GM18951 (cell line): ENCODE data around the gene GAK.

ENCODE experiments used
- POLR2A ChIP-seq: IDR thresholded peaks from 4 replicates; pipeline ENCODE4 v1.6.1; 2011; ENCODE audit warnings: mild to moderate bottlenecking; ENCODE audit not compliant: insufficient read length, insufficient read depth; ENCODE audit errors: extremely low read depth
- in situ Hi-C: fragments of 300-500 bp; cut with MboI; formaldehyde crosslinking; loops from one replicate; pipeline ENCODE4 v1.12.0; 2022; ENCODE audit warnings: low sequenced_read_pairs, mixed read lengths, inconsistent platforms; ENCODE audit not compliant: unreplicated experiment

The GAK gene

GRCh38 chr4:858831-859451, 73.2 kb downstream of the GAK start:
- TF ChIP-seq POLR2A: no peak
- in situ Hi-C loops: no loop called here

GRCh38 chr4:858041-858481, 74.1 kb downstream of the GAK start:
- in situ Hi-C loops: no loop called here
- no peak for TF ChIP-seq POLR2A

GRCh38 chr4:857461-857860, 74.7 kb downstream of the GAK start:
- TF ChIP-seq POLR2A: no peak
- in situ Hi-C loops: no loop called here

- no peak for TF ChIP-seq POLR2A
- in situ Hi-C loops: no loop called here
Observed at GRCh38 chr4:856225-856901, 75.8 kb downstream of the GAK start.

- in situ Hi-C loops: no loop called here
- no peak for TF ChIP-seq POLR2A
Observed at GRCh38 chr4:855880-856224, 76.3 kb downstream of the GAK start.

GRCh38 chr4:854356-854755, 77.8 kb downstream of the GAK start:
- in situ Hi-C loops: no loop called here
- no peak for TF ChIP-seq POLR2A

GRCh38 chr4:853416-853781, 78.7 kb downstream of the GAK start:
- in situ Hi-C loops: no loop called here
- TF ChIP-seq POLR2A: no peak

GRCh38 chr4:851701-852430, 80.2 kb downstream of the GAK start:
- no peak for TF ChIP-seq POLR2A

GRCh38 chr4:850323-850945, 81.7 kb downstream of the GAK start:
- TF ChIP-seq POLR2A: no peak
- in situ Hi-C loops: no loop called here

More at GRCh38 chr4:851701-852430, 80.2 kb downstream of the GAK start:
- in situ Hi-C loops: no loop called here

GRCh38 chr4:849478-850175, 82.5 kb downstream of the GAK start:
- TF ChIP-seq POLR2A: no peak
- in situ Hi-C loops: no loop called here

- in situ Hi-C loops: no loop called here
- no peak for TF ChIP-seq POLR2A
Observed at GRCh38 chr4:848803-849477, 83.2 kb downstream of the GAK start.

GRCh38 chr4:848307-848691, 83.8 kb downstream of the GAK start:
- no peak for TF ChIP-seq POLR2A

More at GRCh38 chr4:848307-848691, 83.8 kb downstream of the GAK start:
- in situ Hi-C loops: no loop called here
